Fibroblast of peridontal ligament (primary cell): Measurements from ENCODE around the gene PTGR3.
A peak's percentile ranks its signal among the peaks of the same experiment; 100 is the strongest.

ENCODE experiments used
- DNase-seq: peaks from one replicate; pipeline ENCODE4 v3.0.0-alpha.2; 2010; ENCODE audit errors: extremely low read depth

The PTGR3 gene

GRCh38 chr18:75235896-75236295 lies 27.0 kb upstream of the PTGR3 start:
- DNase-seq: no peak

GRCh38 chr18:75234901-75235300 lies 26.0 kb upstream of the PTGR3 start:
- DNase-seq: no peak

- DNase-seq: no peak
Observed at GRCh38 chr18:75231053-75231406, 22.1 kb upstream of the PTGR3 start.

- no peak for DNase-seq
Observed at GRCh38 chr18:75230163-75231052, 21.5 kb upstream of the PTGR3 start.

GRCh38 chr18:75229437-75229836 lies 20.5 kb upstream of the PTGR3 start:
- no peak for DNase-seq

GRCh38 chr18:75228967-75229366 lies 20.0 kb upstream of the PTGR3 start:
- DNase-seq: no peak

- DNase-seq: no peak
Observed at GRCh38 chr18:75227535-75228296, 18.8 kb upstream of the PTGR3 start.

- DNase-seq: no peak
Observed at GRCh38 chr18:75226956-75227316, 18.0 kb upstream of the PTGR3 start.

- peak; percentile 27 for DNase-seq
Observed at GRCh38 chr18:75226286-75226955, 17.5 kb upstream of the PTGR3 start.

- DNase-seq: peak; percentile 46
Observed at GRCh38 chr18:75223687-75224347, 14.9 kb upstream of the PTGR3 start.

GRCh38 chr18:75222407-75222806 lies 13.5 kb upstream of the PTGR3 start:
- DNase-seq: no peak

- no peak for DNase-seq
Observed at GRCh38 chr18:75221897-75222296, 13.0 kb upstream of the PTGR3 start.

- DNase-seq: no peak
Observed at GRCh38 chr18:75221397-75221796, 12.5 kb upstream of the PTGR3 start.

- no peak for DNase-seq
Observed at GRCh38 chr18:75220551-75221355, 11.8 kb upstream of the PTGR3 start.

GRCh38 chr18:75219745-75220375 lies 10.9 kb upstream of the PTGR3 start:
- no peak for DNase-seq

GRCh38 chr18:75218065-75218923 lies 9.4 kb upstream of the PTGR3 start:
- no peak for DNase-seq

GRCh38 chr18:75216911-75217689 lies 8.2 kb upstream of the PTGR3 start:
- no peak for DNase-seq

- DNase-seq: peak; percentile 29
Observed at GRCh38 chr18:75216212-75216910, 7.4 kb upstream of the PTGR3 start.
